Heart right ventricle (tissue), 16 donors: ENCODE data around the gene NR2C2. TPM values are rescaled to one million over a fixed set of nuclear protein-coding genes. Genes with fewer than 3 reads are reported as not detected.

ENCODE experiments used
- ATAC-seq, 8 donors: fragments of 200-7000 bp; cut with Tn5 transposase; one replicate each; pipeline ENCODE4 v1.9.1; 2020; ENCODE audit warnings: mild to moderate bottlenecking in 8 of 8, moderate library complexity in 8 of 8, moderate number of reproducible peaks in 1 of 8
- DNase-seq, 2 donors: peaks; one replicate each; pipeline ENCODE4 v3.0.0-alpha.2; 2020
- H3K27ac ChIP-seq, 10 donors: fragments of 200-600 bp; sonication (generic) in 2 of 10; one replicate each; pipeline versions ENCODE4 v1.5.0 to v1.8.0; 2020 to 2022; ENCODE audit warnings: mild to moderate bottlenecking in 3 of 10
- H3K27me3 ChIP-seq, 7 donors: fragments of 200-600 bp; one replicate each; pipeline ENCODE4 v1.8.0; 2021 to 2022; ENCODE audit warnings: mild to moderate bottlenecking in 2 of 7
- H3K36me3 ChIP-seq, 9 donors: fragments of 200-600 bp; sonication (generic) in 1 of 9; one replicate each; pipeline versions ENCODE4 v1.5.0 to v1.8.0; 2020 to 2022; ENCODE audit warnings: mild to moderate bottlenecking in 2 of 9
- H3K4me1 ChIP-seq, 9 donors: fragments of 200-600 bp; sonication (generic) in 1 of 9; one replicate each; pipeline versions ENCODE4 v1.5.0 to v1.8.0; 2020 to 2022; ENCODE audit warnings: mild to moderate bottlenecking in 4 of 9
- H3K4me3 ChIP-seq, 10 donors: fragments of 200-600 bp; sonication (generic) in 2 of 10; one replicate each; pipeline versions ENCODE4 v1.5.0 to v1.8.0; 2020 to 2022; ENCODE audit warnings: mild to moderate bottlenecking in 7 of 10, moderate library complexity in 2 of 10
- H3K9me3 ChIP-seq, 11 donors: fragments of 200-600 bp in 10 of 11; sonication (generic) in 2 of 11; one replicate each; pipeline versions ENCODE4 v1.5.0 to v1.8.0; 2013 to 2022; ENCODE audit warnings: mild to moderate bottlenecking in 2 of 11, control low read depth in 1 of 11, moderate library complexity in 1 of 11
- CTCF ChIP-seq, 9 donors: fragments of 200-600 bp; sonication (generic) in 2 of 9; IDR thresholded peaks; one replicate each; pipeline versions ENCODE4 v1.5.0 to v1.8.0; 2021 to 2022; ENCODE audit warnings: antibody characterized with exemption in 9 of 9, mild to moderate bottlenecking in 5 of 9, moderate library complexity in 1 of 9
- WGBS, 2 donors: extraction: QIAGEN DNeasy Blood & Tissue Kit; methylation state at CpG; one replicate each; pipeline ENCODE4 v1.1.7; 2013; ENCODE audit warnings: inconsistent platforms in 1 of 2; 5-methylcytosine and 5-hydroxymethylcytosine counted together
- intact Hi-C, 10 donors: fragments of 100-400 bp; cut with DNase I; formaldehyde crosslinking; loops; one replicate each; pipeline versions ENCODE4 v1.11.1 to v1.14.2; 2022
- polyA plus RNA-seq, 2 donors: library from polyadenylated mRNA; stranded (reverse); fragments of 200-250 nt; gene quantifications; one replicate each; pipeline ENCODE4 v1.2.3, GENCODE V29; 2013
- total RNA-seq, 10 donors: library from RNA; stranded (reverse); fragmentation: NEBNext Ultra II Directional in 3 of 10; extraction: Animal tissue kit (Norgen Biotek cat#: 25700) in 3 of 10; gene quantifications; one replicate each; pipeline versions ENCODE4 v1.2.1 to v1.2.4, GENCODE V29; 2021 to 2023
- donor health status: Arrhythmogenic right ventricular cardiomyopathy.
- donor health status: ischemic (EF 13 %, LVEDD 7.1; RV severe dilation, severe dysfunction).
- donor health status: healthy with polysubstance abuse.
- donor health status: DM: no; HTN: yes; CAD: no.
- donor health status: DM: no; HTN: no; CAD: no.
- donor health status: ischemic (EF 25% LVEDD 6.9; RV normal size, moderate dysfunction).
- donor health status: ischemic (EF 25% LVEDD 5.7; RV mildly dilated, moderate dysfunction).
- donor health status: healthy.
- donor health status: DM: yes; HTN: yes; CAD: no.
- donor health status: Ischemic cardiomyopathy.
- donor health status: ischemic (EF 35%, LVEDD 5.7; RV mildly dilated, moderate dysfunction).
- donor health status: nonischemic (EF 11% LVEDD 7.7; RV severe dilation, severe dysfunction).
- donor health status: DM: yes; HTN: yes; CAD: no.
- donor health status: PGD.
- donor health status: ischemic (EF 29% LVEDD 5.4; RV normal size, mild dysfunction).
- donor health status: nonischemic (EF 23%, LVEDD 6.1; RV moderate dilation, normal function).

The NR2C2 gene
- total and polyA plus RNA-seq, 12 donors = 6.5 to 33.8 (median 27.1) TPM

DNA sequence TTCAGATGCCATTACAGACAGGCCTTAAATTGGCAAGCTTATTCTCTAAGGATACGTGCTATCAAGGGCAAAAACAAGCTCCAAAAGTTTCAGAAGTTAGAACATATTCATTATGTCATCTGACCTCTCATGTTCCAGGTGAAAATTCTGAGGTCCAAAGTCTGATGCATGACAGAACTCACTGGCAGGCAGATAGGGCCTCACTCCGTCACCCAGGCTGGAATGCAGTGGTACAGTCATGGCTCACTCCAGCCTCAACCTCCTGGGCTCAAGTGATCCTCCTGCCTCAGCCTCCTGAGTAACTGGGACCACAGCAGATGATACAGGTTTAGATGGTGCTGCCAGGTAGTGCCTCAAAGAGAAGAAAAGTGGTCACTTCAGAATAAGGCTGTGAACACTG is 102.2 kb downstream of the NR2C2 start:
- Histone ChIP-seq H3K36me3 (peaks cover 2 to 97% (median 70%) of the 10 kb centered on the region in 9 donors), H3K4me3 (no peak overlapping the region), H3K4me1 (peaks cover 0 to 9% (median 0%) of the 10 kb centered on the region in 9 donors), H3K9me3 (no peaks in the 10 kb centered on the region), H3K27ac (no peak overlapping the region), H3K27me3 (no peaks in the 10 kb centered on the region)
- 85 to 95% methylated on average over 2 of the region's 2 CpGs for WGBS, 2 donors
- ATAC-seq (no peak), DNase-seq (no peak)
- TF ChIP-seq CTCF (IDR thresholded peaks at IDR 0.05) = no peak
- intact Hi-C loops = loop anchor here in 4 of 10 donors (10.0 kb wide), 2 partner anchors 105 to 115 kb away; partner anchors contain the start of gene NR2C2 (in 3 of the 4)

GRCh38 chr3:15050405-15051092 is 103.2 kb downstream of the NR2C2 start:
- H3K4me1 ChIP-seq = peaks cover 0 to 9% (median 0%) of the 10 kb centered on the region in 9 donors
- H3K4me3 ChIP-seq = no peak overlapping the region
- intact Hi-C loops = no loop called here
- H3K27ac ChIP-seq = no peak overlapping the region
- ATAC-seq = no peak
- no peak for DNase-seq
- TF ChIP-seq CTCF (IDR thresholded peaks at IDR 0.05) = no peak
- H3K9me3 ChIP-seq = no peaks in the 10 kb centered on the region
- H3K36me3 ChIP-seq = peaks cover 0 to 87% (median 60%) of the 10 kb centered on the region in 9 donors
- H3K27me3 ChIP-seq = no peaks in the 10 kb centered on the region
- WGBS, 2 donors = 86 to 89% methylated on average over 3 of the region's 3 CpGs

- peak in 7 of 9 donors; percentile 34 to 61 (median 41) for TF ChIP-seq CTCF (IDR thresholded peaks at IDR 0.05)
- Histone ChIP-seq H3K36me3 (peaks cover 0 to 81% (median 50%) of the 10 kb centered on the region in 9 donors), H3K9me3 (no peaks in the 10 kb centered on the region), H3K4me1 (peaks cover 0 to 5% (median 0%) of the 10 kb centered on the region in 9 donors), H3K27me3 (no peaks in the 10 kb centered on the region), H3K4me3 (no peak overlapping the region), H3K27ac (no peak overlapping the region)
- intact Hi-C loops = no loop called here
- ATAC-seq (peak in 6 of 8 donors; percentile 46 to 77 (median 70)), DNase-seq (no peak)
- 67 to 70% methylated on average over 1 of the region's 1 CpG for WGBS, 2 donors
These were observed 104.1 kb downstream of the NR2C2 start for GRCh38 chr3:15051531-15051930.

- TF ChIP-seq CTCF (IDR thresholded peaks at IDR 0.05) = no peak
- ATAC-seq (peak in 3 of 8 donors; percentile 12 to 39 (median 17)), DNase-seq (no peak)
- Histone ChIP-seq H3K4me1 (peaks cover 0 to 5% (median 0%) of the 10 kb centered on the region in 9 donors), H3K36me3 (peaks cover 0 to 81% (median 40%) of the 10 kb centered on the region in 9 donors), H3K9me3 (no peaks in the 10 kb centered on the region), H3K4me3 (no peak overlapping the region), H3K27ac (no peak overlapping the region), H3K27me3 (no peaks in the 10 kb centered on the region)
- intact Hi-C loops = loop anchor here in 1 of 10 donors (1.0 kb wide), 1 partner anchor 41 kb away; no protein-coding TSS in a partner anchor
- 87% methylated on average over 14 of the region's 14 CpGs for whole genome bisulfite sequencing, 2 donors
These were observed 105.2 kb downstream of the NR2C2 start for GRCh38 chr3:15052335-15053242.
